Activated CD4-positive, alpha-beta T cell treated with anti-CD3 and anti-CD28 coated beads, Interleukin-2, Interleukin-6, amounts not matched to agents 100 ng/mL and 50 ng/mL, durations not matched to agents 16 hours and 8 hours (primary cell): ENCODE results near the gene ME3.

Source experiments
- DNase-seq: peaks from one replicate; pipeline ENCODE4 v3.0.0-alpha.2; 2020

ME3 gene

GRCh38 chr11:86692317-86692716 lies 19.9 kb upstream of the ME3 start:
- no peak for DNase-seq

- peak; percentile 57 for DNase-seq
Observed at GRCh38 chr11:86688398-86689179, 16.2 kb upstream of the ME3 start.

GRCh38 chr11:86687185-86687778 lies 14.9 kb upstream of the ME3 start:
- peak; percentile 17 for DNase-seq

- no peak for DNase-seq
Observed at GRCh38 chr11:86686531-86686930, 14.1 kb upstream of the ME3 start.

GRCh38 chr11:86681483-86681756 lies 9.0 kb upstream of the ME3 start:
- no peak for DNase-seq

GRCh38 chr11:86680716-86681482 lies 8.5 kb upstream of the ME3 start:
- DNase-seq = no peak

- no peak for DNase-seq
Observed at GRCh38 chr11:86678823-86679222, 6.4 kb upstream of the ME3 start.

- DNase-seq = no peak
Observed at GRCh38 chr11:86678296-86678695, 5.9 kb upstream of the ME3 start.

GRCh38 chr11:86676533-86677154 lies 4.2 kb upstream of the ME3 start:
- DNase-seq = peak; percentile 55

GRCh38 chr11:86676010-86676409 lies 3.6 kb upstream of the ME3 start:
- DNase-seq = no peak

GRCh38 chr11:86675017-86675416 lies 2.6 kb upstream of the ME3 start:
- no peak for DNase-seq

GRCh38 chr11:86673872-86674750 lies 1.7 kb upstream of the ME3 start:
- DNase-seq = no peak

GRCh38 chr11:86673055-86673843 lies 833 bp upstream of the ME3 start:
- DNase-seq = no peak

- DNase-seq = no peak
Observed at GRCh38 chr11:86671531-86672006, 847 bp downstream of the ME3 start.

GRCh38 chr11:86670911-86671310 lies 1.5 kb downstream of the ME3 start:
- no peak for DNase-seq

GRCh38 chr11:86670181-86670580 lies 2.2 kb downstream of the ME3 start:
- no peak for DNase-seq

- no peak for DNase-seq
Observed at GRCh38 chr11:86669424-86669823, 3.0 kb downstream of the ME3 start.

GRCh38 chr11:86668929-86669328 lies 3.5 kb downstream of the ME3 start:
- DNase-seq = no peak

GRCh38 chr11:86666193-86666592 lies 6.2 kb downstream of the ME3 start:
- DNase-seq = no peak

- no peak for DNase-seq
Observed at GRCh38 chr11:86664930-86665329, 7.5 kb downstream of the ME3 start.

GRCh38 chr11:86663761-86664160 lies 8.7 kb downstream of the ME3 start:
- no peak for DNase-seq

GRCh38 chr11:86663291-86663690 lies 9.1 kb downstream of the ME3 start:
- no peak for DNase-seq
